ENCODE data around the gene CHN2. TPM values are rescaled to one million over a fixed set of nuclear protein-coding genes. Genes with fewer than 3 reads are reported as not detected.

The CHN2 gene
- total RNA-seq, 1 experiment from 2014 or later, result 0.15 TPM

GRCh38 chr7:29248713-29249382 lies 54.3 kb downstream of the CHN2 start:
- intact Hi-C loops (cut with micrococcal nuclease; ENCODE audit: unreplicated experiment) (no loop called here), in situ Hi-C loops (cut with HindIII; ENCODE audit: low pct_unique_long_range_greater_than_20kb, low sequenced_read_pairs) (no loop called here)
- no TSS peak for BruUV-seq (replicated peaks)
- Histone ChIP-seq H3K4me1 (ENCODE audit: control insufficient read depth, insufficient read depth, low read length) (no peaks in the 10 kb centered on the region), H3K4me3 (ENCODE audit: low read depth in 2 of 2, low read length in 2 of 2) (no peak overlapping the region), H3K27me3 (ENCODE audit: control insufficient read depth, insufficient read depth, low read length) (peaks cover 5% of the 10 kb centered on the region), H3K36me3 (ENCODE audit: control insufficient read depth, insufficient read depth, low read length) (no peaks in the 10 kb centered on the region), H3K27ac (ENCODE audit: low read length) (no peak overlapping the region), H3K9me3 (ENCODE audit: control insufficient read depth, insufficient read depth, low read depth, low read length) (no peaks in the 10 kb centered on the region)
- no peak for DNase-seq (ENCODE audit: low read depth, low spot score)
- POLR2A ChIA-PET, result no interaction called here
- no peak for TF ChIP-seq SIN3A (IDR thresholded peaks at IDR 0.05; ENCODE audit: borderline replicate concordance, insufficient read depth, low read depth, low read length)
- TF ChIP-seq POLR2AphosphoS5 (IDR thresholded peaks at IDR 0.05; ENCODE audit: low read depth, low read length), result no peak
- no peak for TF ChIP-seq CTCF (IDR thresholded peaks at IDR 0.05)
- no peak for TF ChIP-seq REST (IDR thresholded peaks at IDR 0.05; ENCODE audit: insufficient read depth in 1 of 2, low read depth in 2 of 2, low read length in 1 of 2)
- TF ChIP-seq TCF7L2 (IDR thresholded peaks at IDR 0.05; ENCODE audit: low read depth, low read length), result no peak
- no peak for ATAC-seq
- CTCF ChIA-PET, result no interaction called here

GRCh38 chr7:29249383-29249750 lies 54.8 kb downstream of the CHN2 start:
- CTCF ChIA-PET, result no interaction called here
- Histone ChIP-seq H3K4me1 (ENCODE audit: control insufficient read depth, insufficient read depth, low read length) (no peaks in the 10 kb centered on the region), H3K36me3 (ENCODE audit: control insufficient read depth, insufficient read depth, low read length) (no peaks in the 10 kb centered on the region), H3K9me3 (ENCODE audit: control insufficient read depth, insufficient read depth, low read depth, low read length) (no peaks in the 10 kb centered on the region), H3K27ac (ENCODE audit: low read length) (no peak overlapping the region), H3K27me3 (ENCODE audit: control insufficient read depth, insufficient read depth, low read length) (peaks cover 5% of the 10 kb centered on the region), H3K4me3 (ENCODE audit: low read depth in 2 of 2, low read length in 2 of 2) (no peak overlapping the region)
- POLR2A ChIA-PET, result no interaction called here
- TF ChIP-seq TCF7L2 (IDR thresholded peaks at IDR 0.05; ENCODE audit: low read depth, low read length) (no peak), CTCF (IDR thresholded peaks at IDR 0.05) (no peak), REST (IDR thresholded peaks at IDR 0.05; ENCODE audit: insufficient read depth in 1 of 2, low read depth in 2 of 2, low read length in 1 of 2) (no peak), SIN3A (IDR thresholded peaks at IDR 0.05; ENCODE audit: borderline replicate concordance, insufficient read depth, low read depth, low read length) (no peak), POLR2AphosphoS5 (IDR thresholded peaks at IDR 0.05; ENCODE audit: low read depth, low read length) (no peak)
- in situ Hi-C loops (cut with HindIII; ENCODE audit: low pct_unique_long_range_greater_than_20kb, low sequenced_read_pairs) (no loop called here), intact Hi-C loops (cut with micrococcal nuclease; ENCODE audit: unreplicated experiment) (no loop called here)
- no peak for DNase-seq (ENCODE audit: low read depth, low spot score)
- ATAC-seq, result no peak
- BruUV-seq (replicated peaks), result no TSS peak

Data from Panc1 (cell line).